GM19468 (cell line): ENCODE data around the gene CLTC.
A peak's percentile ranks its signal among the peaks of the same experiment; 100 is the strongest.
"Not testable (repeated sequence)": the region's sequence is repeated elsewhere in the genome, so short reads cannot be mapped to it uniquely, and the experiment has no call there.

Experiments
- ATAC-seq: cut with Tn5 transposase; IDR thresholded peaks from one replicate; pipeline ENCODE4 v1.9.1; 2021; ENCODE audit warnings: mild to moderate bottlenecking, moderate library complexity, moderate number of reproducible peaks; ENCODE audit not compliant: unreplicated experiment; ENCODE audit errors: extremely low read depth

The CLTC gene

GRCh38 chr17:59619298-59620063 is at the start of gene CLTC:
Gene CLTC (plus strand): TSS chr17:59619895. CDS start chr17:59620132, 237 bp downstream.
- peak; percentile 54 for ATAC-seq

GRCh38 chr17:59572301-59572924 is 47.3 kb upstream of the CLTC start:
- no peak for ATAC-seq

- ATAC-seq = not testable (repeated sequence)
These were observed 35.5 kb upstream of the CLTC start for GRCh38 chr17:59584168-59584567.

- ATAC-seq = no peak
These were observed 19.5 kb upstream of the CLTC start for GRCh38 chr17:59600169-59600568.

- no peak for ATAC-seq
These were observed 18.6 kb upstream of the CLTC start for GRCh38 chr17:59601130-59601529.

- ATAC-seq = no peak
These were observed 12.6 kb upstream of the CLTC start for GRCh38 chr17:59607061-59607460.

- no peak for ATAC-seq
These were observed 11.8 kb upstream of the CLTC start for GRCh38 chr17:59607817-59608403.

- no peak for ATAC-seq
These were observed 8.2 kb upstream of the CLTC start for GRCh38 chr17:59611503-59611902.

- ATAC-seq = no peak
These were observed 3.3 kb upstream of the CLTC start for GRCh38 chr17:59616253-59616920.

- no peak for ATAC-seq
These were observed 2.5 kb upstream of the CLTC start for GRCh38 chr17:59617156-59617732.

- ATAC-seq = no peak
These were observed 729 bp upstream of the CLTC start for GRCh38 chr17:59619035-59619297.

GRCh38 chr17:59620064-59620359 is 317 bp downstream of the CLTC start:
- no peak for ATAC-seq

- ATAC-seq = no peak
These were observed 994 bp downstream of the CLTC start for GRCh38 chr17:59620518-59621259.

- no peak for ATAC-seq
These were observed 2.1 kb downstream of the CLTC start for GRCh38 chr17:59621771-59622170.

- ATAC-seq = no peak
These were observed 3.5 kb downstream of the CLTC start for GRCh38 chr17:59623151-59623550.

GRCh38 chr17:59626756-59627155 is 7.1 kb downstream of the CLTC start:
- no peak for ATAC-seq

GRCh38 chr17:59627274-59627673 is 7.6 kb downstream of the CLTC start:
- ATAC-seq = no peak

- ATAC-seq = no peak
These were observed 8.1 kb downstream of the CLTC start for GRCh38 chr17:59627770-59628171.

GRCh38 chr17:59629174-59629573 is 9.5 kb downstream of the CLTC start:
- no peak for ATAC-seq

- ATAC-seq = no peak
These were observed 11.6 kb downstream of the CLTC start for GRCh38 chr17:59631276-59631675.
